Activated gamma-delta T cell treated with anti-CD3 and anti-CD28 coated beads, Interleukin-2, amount 50 U/mL, for 16 hours (primary cell): ENCODE data around the gene RHOBTB1.
"Not testable (repeated sequence)": the region's sequence is repeated elsewhere in the genome, so short reads cannot be mapped to it uniquely, and the experiment has no call there.

Experiments used
- DNase-seq: peaks from one replicate; pipeline ENCODE4 v3.0.0-alpha.2; 2020; ENCODE audit warnings: low read depth

The RHOBTB1 gene

GRCh38 chr10:60868946-60869345 lies 75.0 kb downstream of the RHOBTB1 start:
- no peak for DNase-seq

GRCh38 chr10:60865198-60865783 lies 78.7 kb downstream of the RHOBTB1 start:
- no peak for DNase-seq

- DNase-seq: no peak
These were observed 80.2 kb downstream of the RHOBTB1 start for GRCh38 chr10:60863796-60864195.

- DNase-seq: no peak
These were observed 81.5 kb downstream of the RHOBTB1 start for GRCh38 chr10:60862517-60862916.

- DNase-seq: no peak
These were observed 87.6 kb downstream of the RHOBTB1 start for GRCh38 chr10:60856405-60856804.

GRCh38 chr10:60853637-60854036 lies 90.3 kb downstream of the RHOBTB1 start:
- DNase-seq: no peak

- DNase-seq: no peak
These were observed 90.9 kb downstream of the RHOBTB1 start for GRCh38 chr10:60853107-60853506.

- no peak for DNase-seq
These were observed 94.2 kb downstream of the RHOBTB1 start for GRCh38 chr10:60849740-60850139.

GRCh38 chr10:60849217-60849616 lies 94.8 kb downstream of the RHOBTB1 start:
- DNase-seq: no peak

GRCh38 chr10:60848680-60849079 lies 95.3 kb downstream of the RHOBTB1 start:
- no peak for DNase-seq

GRCh38 chr10:60848126-60848525 lies 95.9 kb downstream of the RHOBTB1 start:
- no peak for DNase-seq

GRCh38 chr10:60846173-60846572 lies 97.8 kb downstream of the RHOBTB1 start:
- no peak for DNase-seq

- no peak for DNase-seq
These were observed 98.9 kb downstream of the RHOBTB1 start for GRCh38 chr10:60845038-60845437.

- no peak for DNase-seq
These were observed 101.3 kb downstream of the RHOBTB1 start for GRCh38 chr10:60842694-60843093.

GRCh38 chr10:60841227-60841626 lies 102.8 kb downstream of the RHOBTB1 start:
- DNase-seq: not testable (repeated sequence)

- no peak for DNase-seq
These were observed 108.9 kb downstream of the RHOBTB1 start for GRCh38 chr10:60835049-60835448.

GRCh38 chr10:60834401-60834800 lies 109.6 kb downstream of the RHOBTB1 start:
- no peak for DNase-seq

- not testable (repeated sequence) for DNase-seq
These were observed 111.8 kb downstream of the RHOBTB1 start for GRCh38 chr10:60832136-60832535.

GRCh38 chr10:60828489-60828852 lies 115.5 kb downstream of the RHOBTB1 start:
- no peak for DNase-seq

- no peak for DNase-seq
These were observed 116.0 kb downstream of the RHOBTB1 start for GRCh38 chr10:60827791-60828488.

GRCh38 chr10:60825520-60825919 lies 118.5 kb downstream of the RHOBTB1 start:
- no peak for DNase-seq

- DNase-seq: no peak
These were observed 120.7 kb downstream of the RHOBTB1 start for GRCh38 chr10:60823324-60823723.

GRCh38 chr10:60822809-60823208 lies 121.2 kb downstream of the RHOBTB1 start:
- DNase-seq: no peak

GRCh38 chr10:60821656-60822055 lies 122.3 kb downstream of the RHOBTB1 start:
- no peak for DNase-seq
